MM.1S (cell line): ENCODE data around the gene ZFYVE28.

Experiments
- DNase-seq: peaks from one replicate; pipeline ENCODE4 v3.0.0-alpha.2; 2015
- H2AFZ ChIP-seq: fragments of 300-600 bp; sonication (generic); 2 replicates; pipeline ENCODE4 v1.6.0; 2016; ENCODE audit warnings: antibody characterized with exemption, low read length
- H3F3A ChIP-seq: fragments of 300-600 bp; sonication (generic); 2 replicates; pipeline ENCODE4 v1.6.1; 2016; ENCODE audit warnings: mild to moderate bottlenecking, antibody characterized with exemption, low read length, moderate library complexity, mixed read lengths; ENCODE audit not compliant: insufficient read depth
- H3K27ac ChIP-seq: fragments of 300-600 bp; sonication (generic); 2 replicates; pipeline ENCODE4 v1.5.1; 2016; ENCODE audit warnings: mild to moderate bottlenecking, low read length
- H3K27me3 ChIP-seq: fragments of 300-600 bp; sonication (generic); replicated peaks from 2 replicates; pipeline ENCODE4 v1.6.0; 2016; ENCODE audit warnings: low read length; ENCODE audit not compliant: insufficient read depth
- H3K36me3 ChIP-seq: fragments of 300-600 bp; sonication (generic); replicated peaks from 2 replicates; pipeline ENCODE4 v1.6.1; 2016; ENCODE audit warnings: mild to moderate bottlenecking, low read length, mixed read lengths; ENCODE audit not compliant: insufficient read depth
- H3K4me1 ChIP-seq: fragments of 300-600 bp; sonication (generic); 2 replicates; pipeline ENCODE4 v1.6.1; 2016; ENCODE audit warnings: low read length, mixed read lengths
- H3K4me2 ChIP-seq: fragments of 300-600 bp; sonication (generic); 2 replicates; pipeline ENCODE4 v1.6.0; 2016; ENCODE audit warnings: low read depth, low read length
- H3K4me3 ChIP-seq: fragments of 300-600 bp; sonication (generic); 2 replicates; pipeline ENCODE4 v1.5.1; 2016; ENCODE audit warnings: low read length, mixed read lengths
- H3K79me2 ChIP-seq: fragments of 300-600 bp; sonication (generic); 2 replicates; pipeline ENCODE4 v1.6.1; 2016; ENCODE audit warnings: mixed run types, low read length, mixed read lengths
- H3K9ac ChIP-seq: fragments of 300-600 bp; sonication (generic); 2 replicates; pipeline ENCODE4 v1.6.1; 2016; ENCODE audit warnings: low read length, mixed read lengths
- H3K9me2 ChIP-seq: fragments of 300-600 bp; sonication (generic); replicated peaks from 2 replicates; pipeline ENCODE4 v1.6.1; 2016; ENCODE audit warnings: mild to moderate bottlenecking, low read length, mixed read lengths; ENCODE audit not compliant: insufficient read depth
- H3K9me3 ChIP-seq: fragments of 300-600 bp; sonication (generic); replicated peaks from 2 replicates; pipeline ENCODE4 v1.6.1; 2016; ENCODE audit warnings: mild to moderate bottlenecking, low read length, mixed read lengths; ENCODE audit not compliant: insufficient read depth
- H4K20me1 ChIP-seq: fragments of 300-600 bp; sonication (generic); 2 replicates; pipeline ENCODE4 v1.6.1; 2016; ENCODE audit warnings: mild to moderate bottlenecking, low read length, moderate library complexity, mixed read lengths; ENCODE audit not compliant: insufficient read depth
- EZH2 ChIP-seq: fragments of 300-600 bp; sonication (generic); optimal IDR thresholded peaks from 2 replicates; pipeline ENCODE3; 2017; ENCODE audit warnings: low read depth, mild to moderate bottlenecking, antibody characterized with exemption, low read length, mixed read lengths
- EZH2phosphoT487 ChIP-seq: fragments of 300-600 bp; sonication (generic); IDR thresholded peaks from 2 replicates; pipeline ENCODE4 v1.6.1; 2018; ENCODE audit warnings: antibody characterized with exemption, low read length
- TF ChIP-seq, protein P1 (sequence below): fragments of 300-600 bp; sonication (generic); IDR thresholded peaks from 2 replicates; pipeline ENCODE4 v1.5.1; 2016; ENCODE audit warnings: antibody characterized with exemption, low read length, mixed read lengths

ZFYVE28 gene

DNA sequence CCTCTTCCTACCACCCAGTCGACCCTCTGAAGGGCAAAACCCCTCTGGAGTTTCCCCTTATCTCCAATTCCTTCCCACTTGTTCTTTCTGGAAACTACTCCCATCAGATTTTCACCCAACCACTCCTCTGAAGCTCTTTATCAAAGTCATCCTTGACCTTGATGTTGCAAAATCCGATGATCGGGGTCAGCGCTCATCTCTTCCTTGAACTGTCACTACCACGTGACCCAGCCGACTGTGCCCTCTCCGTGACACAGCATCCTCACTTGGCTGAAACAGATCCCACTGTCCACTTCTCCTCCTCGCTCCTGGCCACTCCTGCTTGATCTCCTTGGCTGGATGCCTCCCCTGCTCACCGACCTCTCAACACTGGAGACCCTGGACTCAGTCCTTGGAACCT, 1.4 kb upstream of the ZFYVE28 start:
- Histone ChIP-seq H3K4me1 (peaks cover 7% of the 10 kb centered on the region), H3K9ac (no peak overlapping the region; the same call in 1 of the 2 replicates), H3F3A (peaks cover 12% of the 10 kb centered on the region), H3K9me3 (no peaks in the 10 kb centered on the region), H4K20me1 (no peaks in the 10 kb centered on the region), H3K27me3 (0 out of 2 replicates have a peak, but pooled peaks cover 5% of the 10 kb centered on the region), H3K4me2 (peak overlapping the region; percentile 98), H3K4me3 (peak overlapping the region; percentile 65; the same call in 1 of the 2 replicates), H2AFZ (no peak overlapping the region), H3K9me2 (no peaks in the 10 kb centered on the region), H3K27ac (no peak overlapping the region), H3K79me2 (peaks cover 31% of the 10 kb centered on the region), H3K36me3 (no peaks in the 10 kb centered on the region)
- no peak for DNase-seq
- no peak for TF ChIP-seq EZH2phosphoT487
- TF ChIP-seq, protein P1, sequence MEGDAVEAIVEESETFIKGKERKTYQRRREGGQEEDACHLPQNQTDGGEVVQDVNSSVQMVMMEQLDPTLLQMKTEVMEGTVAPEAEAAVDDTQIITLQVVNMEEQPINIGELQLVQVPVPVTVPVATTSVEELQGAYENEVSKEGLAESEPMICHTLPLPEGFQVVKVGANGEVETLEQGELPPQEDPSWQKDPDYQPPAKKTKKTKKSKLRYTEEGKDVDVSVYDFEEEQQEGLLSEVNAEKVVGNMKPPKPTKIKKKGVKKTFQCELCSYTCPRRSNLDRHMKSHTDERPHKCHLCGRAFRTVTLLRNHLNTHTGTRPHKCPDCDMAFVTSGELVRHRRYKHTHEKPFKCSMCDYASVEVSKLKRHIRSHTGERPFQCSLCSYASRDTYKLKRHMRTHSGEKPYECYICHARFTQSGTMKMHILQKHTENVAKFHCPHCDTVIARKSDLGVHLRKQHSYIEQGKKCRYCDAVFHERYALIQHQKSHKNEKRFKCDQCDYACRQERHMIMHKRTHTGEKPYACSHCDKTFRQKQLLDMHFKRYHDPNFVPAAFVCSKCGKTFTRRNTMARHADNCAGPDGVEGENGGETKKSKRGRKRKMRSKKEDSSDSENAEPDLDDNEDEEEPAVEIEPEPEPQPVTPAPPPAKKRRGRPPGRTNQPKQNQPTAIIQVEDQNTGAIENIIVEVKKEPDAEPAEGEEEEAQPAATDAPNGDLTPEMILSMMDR = no peak

DNA sequence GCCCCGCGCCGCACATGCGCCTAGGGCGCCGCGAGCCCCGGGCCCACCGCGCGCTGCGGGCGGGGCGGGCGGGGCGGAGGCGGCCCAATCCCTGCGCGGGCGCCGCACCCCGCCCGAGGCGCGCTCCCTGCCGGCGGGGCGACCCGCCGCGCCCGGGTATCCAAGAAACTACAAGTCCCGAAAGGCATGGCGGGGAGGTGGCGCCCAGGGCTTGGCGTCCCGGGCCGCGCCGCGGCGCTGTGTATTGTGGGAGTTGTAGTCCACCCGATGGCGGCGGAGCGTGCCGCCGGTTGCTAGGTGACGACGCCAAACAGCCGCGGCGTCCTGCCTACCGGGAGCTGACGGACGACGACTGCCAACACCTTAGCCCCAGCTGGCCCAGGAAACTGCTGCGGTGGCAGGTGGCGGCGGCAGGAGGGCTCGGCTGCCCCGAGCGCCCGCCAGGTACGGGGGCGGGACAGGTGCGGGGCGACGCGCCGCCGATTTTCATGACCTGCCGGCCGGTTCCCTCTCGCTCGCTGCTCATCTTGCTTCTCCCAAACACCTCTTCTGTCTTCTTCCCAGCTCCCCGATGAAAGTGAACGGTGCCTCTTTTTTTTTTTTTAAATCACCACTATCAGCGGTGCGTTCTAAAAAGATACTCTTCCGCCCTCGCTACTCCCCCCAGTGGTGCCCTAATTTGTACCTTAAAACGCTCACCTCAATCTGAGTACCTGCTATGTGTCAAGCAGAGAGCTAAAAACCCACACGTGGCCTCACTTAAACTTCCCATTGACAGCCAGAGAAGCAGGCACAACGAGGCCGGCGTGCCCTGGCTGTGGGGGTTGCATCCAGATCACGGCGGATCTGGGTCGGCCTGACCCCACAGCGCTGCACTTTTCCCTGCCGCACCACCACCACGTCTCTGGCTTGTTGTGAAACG, 466 bp upstream of the ZFYVE28 start, which contains the start of gene CFAP99:
CFAP99 (plus strand) TSS at position 306 of the 922 bp plus-strand sequence.
- no peaks in the 10 kb centered on the region for H3K9me3 ChIP-seq
- H2AFZ ChIP-seq = peak within 1 kb of the TSS; percentile 74
- H3K36me3 ChIP-seq = no peaks in the 10 kb centered on the region
- peak within 1 kb of the TSS; percentile 98 for H3K4me2 ChIP-seq
- DNase-seq = peak; percentile 98
- no peaks in the 10 kb centered on the region for H3K9me2 ChIP-seq
- peaks cover 21% of the 10 kb centered on the region for H3F3A ChIP-seq
- H4K20me1 ChIP-seq = no peaks in the 10 kb centered on the region
- H3K4me1 ChIP-seq = peaks cover 16% of the 10 kb centered on the region
- no peak for TF ChIP-seq EZH2
- TF ChIP-seq, protein P1 = peak; percentile 34
- no peak for TF ChIP-seq EZH2phosphoT487
- peaks cover 40% of the 10 kb centered on the region for H3K79me2 ChIP-seq
- peak within 1 kb of the TSS; percentile 84 for H3K27ac ChIP-seq
- peak within 1 kb of the TSS; percentile 79 for H3K9ac ChIP-seq
- 0 out of 2 replicates have a peak, but pooled peaks cover 5% of the 10 kb centered on the region for H3K27me3 ChIP-seq
- peak within 1 kb of the TSS; percentile 79 for H3K4me3 ChIP-seq

DNA sequence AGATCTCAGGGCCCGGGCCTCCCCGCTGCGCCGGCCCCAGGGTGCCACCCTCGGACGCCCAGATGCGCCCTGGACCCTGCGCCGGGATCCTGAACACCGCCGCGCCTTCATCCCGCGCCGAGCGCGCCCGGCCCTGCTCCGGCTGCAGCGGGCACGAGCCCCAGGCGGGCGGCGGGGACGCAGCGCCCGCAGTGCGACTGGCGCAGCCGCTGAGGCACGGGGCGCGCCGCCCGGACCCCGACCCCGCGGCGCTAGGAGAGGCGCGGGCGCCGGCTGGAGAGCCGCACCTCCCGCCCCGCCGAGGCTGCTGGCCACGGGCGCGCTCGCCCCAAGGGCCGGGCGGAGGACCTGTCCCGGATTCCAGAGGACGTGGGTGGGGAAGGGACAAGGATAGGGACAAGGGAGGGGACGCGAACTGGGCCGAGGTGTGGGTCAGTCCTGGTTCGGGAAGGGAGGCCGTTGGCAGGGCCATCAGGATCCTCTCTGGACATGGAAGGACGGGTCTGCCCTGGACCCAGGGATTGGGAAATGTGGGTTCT, 1.1 kb downstream of the ZFYVE28 start:
- Histone ChIP-seq H3K9me3 (no peaks in the 10 kb centered on the region), H3K9ac (peak overlapping the region; percentile 76), H3K27me3 (0 out of 2 replicates have a peak, but pooled peaks cover 5% of the 10 kb centered on the region), H3K27ac (no peak overlapping the region), H3K4me1 (peaks cover 26% of the 10 kb centered on the region), H3K4me2 (peak overlapping the region; percentile 95), H3K79me2 (peaks cover 41% of the 10 kb centered on the region), H3F3A (peaks cover 37% of the 10 kb centered on the region), H3K36me3 (no peaks in the 10 kb centered on the region), H2AFZ (no peak overlapping the region), H3K9me2 (no peaks in the 10 kb centered on the region), H4K20me1 (no peaks in the 10 kb centered on the region), H3K4me3 (peak overlapping the region; percentile 79)
- DNase-seq = no peak
- TF ChIP-seq, protein P1 = no peak
- TF ChIP-seq EZH2 (no peak), EZH2phosphoT487 (no peak)
